Measurements from ENCODE around the gene MLXIP. TPM values are rescaled to one million over a fixed set of nuclear protein-coding genes. Genes with fewer than 3 reads are reported as not detected.

MLXIP gene
- total RNA-seq, 4 donors from 2014 or later, result 33.8 to 82.2 (median 50.9) TPM

DNA sequence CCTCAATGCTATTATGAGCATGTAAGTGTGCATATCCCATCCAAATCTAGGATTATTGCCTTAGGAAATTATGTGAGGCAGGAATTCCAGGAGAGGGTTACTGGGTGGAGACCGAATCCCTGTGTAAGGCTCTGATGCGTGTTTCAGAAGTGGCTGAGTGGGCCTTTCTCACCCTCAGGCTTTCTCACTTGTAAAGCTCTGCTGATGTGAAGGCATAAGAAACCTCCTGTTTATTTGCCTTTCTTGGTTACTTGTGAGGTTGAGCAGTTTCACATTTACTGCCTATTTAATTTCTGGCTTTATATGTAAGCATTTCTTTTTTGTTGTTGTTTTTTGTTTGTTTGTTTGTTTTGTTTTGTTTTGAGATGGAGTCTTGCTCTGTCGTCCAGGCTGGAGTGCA is 84.4 kb downstream of the MLXIP start:
- TF ChIP-seq POLR2AphosphoS5 (IDR thresholded peaks at IDR 0.05), result no peak
- TF ChIP-seq EP300 (IDR thresholded peaks at IDR 0.05), result no peak
- TF ChIP-seq POLR2A (IDR thresholded peaks at IDR 0.05; ENCODE audit: low read depth), result no peak
- no peak for TF ChIP-seq CTCF (IDR thresholded peaks at IDR 0.05)
- no peaks in the 10 kb centered on the region for H3K4me1 ChIP-seq
- H3K27ac ChIP-seq (replicated peaks in 1 of 4), result no peak overlapping the region
- H3K4me3 ChIP-seq, result no peak overlapping the region
- peaks cover 0 to 5% (median 0%) of the 10 kb centered on the region in 4 donors for H3K27me3 ChIP-seq
- WGBS, result 79% methylated on average over 3 of the region's 3 CpGs
- DNase-seq (ENCODE audit: extremely low spot score), result no peak
- intact Hi-C loops (cut with DNase I), result no loop called here
- H3K36me3 ChIP-seq, result no peaks in the 10 kb centered on the region
- H3K9me3 ChIP-seq, result no peaks in the 10 kb centered on the region

GRCh38 chr12:122166422-122167349 is 88.1 kb downstream of the MLXIP start:
- intact Hi-C loops (cut with DNase I), result no loop called here
- 82% methylated on average over 21 of the region's 22 CpGs for WGBS
- DNase-seq (ENCODE audit: extremely low spot score), result no peak

GRCh38 chr12:122167356-122167925 is 88.9 kb downstream of the MLXIP start:
- no peak overlapping the region for H3K4me3 ChIP-seq
- intact Hi-C loops (cut with DNase I), result no loop called here
- H3K27me3 ChIP-seq, result peaks cover 0 to 15% (median 0%) of the 10 kb centered on the region in 4 donors
- no peak overlapping the region for H3K27ac ChIP-seq (replicated peaks in 1 of 4)
- WGBS, result 94% methylated on average over 10 of the region's 10 CpGs
- H3K9me3 ChIP-seq, result no peaks in the 10 kb centered on the region
- DNase-seq (ENCODE audit: extremely low spot score), result no peak
- H3K36me3 ChIP-seq, result no peaks in the 10 kb centered on the region
- no peak for TF ChIP-seq POLR2AphosphoS5 (IDR thresholded peaks at IDR 0.05)
- no peak for TF ChIP-seq EP300 (IDR thresholded peaks at IDR 0.05)
- no peak for TF ChIP-seq CTCF (IDR thresholded peaks at IDR 0.05)
- TF ChIP-seq POLR2A (IDR thresholded peaks at IDR 0.05; ENCODE audit: low read depth), result no peak
- no peaks in the 10 kb centered on the region for H3K4me1 ChIP-seq

More at GRCh38 chr12:122166422-122167349, 88.1 kb downstream of the MLXIP start:
- TF ChIP-seq CTCF (IDR thresholded peaks at IDR 0.05) (no peak), EP300 (IDR thresholded peaks at IDR 0.05) (no peak), POLR2AphosphoS5 (IDR thresholded peaks at IDR 0.05) (no peak), POLR2A (IDR thresholded peaks at IDR 0.05; ENCODE audit: low read depth) (no peak)
- H3K27me3 ChIP-seq, result peaks cover 0 to 15% (median 0%) of the 10 kb centered on the region in 4 donors
- H3K36me3 ChIP-seq, result no peaks in the 10 kb centered on the region
- no peaks in the 10 kb centered on the region for H3K4me1 ChIP-seq
- H3K9me3 ChIP-seq, result no peaks in the 10 kb centered on the region
- H3K4me3 ChIP-seq, result no peak overlapping the region
- no peak overlapping the region for H3K27ac ChIP-seq (replicated peaks in 1 of 4)

- TF ChIP-seq CTCF (IDR thresholded peaks at IDR 0.05), result no peak
- 84% methylated on average over 3 of the region's 3 CpGs for WGBS
- Histone ChIP-seq H3K9me3 (no peaks in the 10 kb centered on the region), H3K36me3 (no peaks in the 10 kb centered on the region), H3K27me3 (peaks cover 0 to 15% (median 0%) of the 10 kb centered on the region in 4 donors), H3K4me1 (no peaks in the 10 kb centered on the region), H3K27ac (replicated peaks in 1 of 4) (no peak overlapping the region), H3K4me3 (no peak overlapping the region)
- intact Hi-C loops (cut with DNase I), result no loop called here
- DNase-seq (ENCODE audit: extremely low spot score), result no peak
Observed at GRCh38 chr12:122168492-122168891, 89.9 kb downstream of the MLXIP start.
